H1 (cell line): ENCODE measurements around the gene OTOS. TPM values are rescaled to one million over a fixed set of nuclear protein-coding genes. Genes with fewer than 3 reads are reported as not detected.

Experiments
- CTCF ChIA-PET: fragments of 300-600 bp; sonication (Branson Sonifier 250); formaldehyde crosslinking; loops from one replicate; lab custom pipeline; 2021; ENCODE audit not compliant: partially characterized antibody; lab: Charles Lee
- POLR2A ChIA-PET: fragments of 300-600 bp; sonication (Branson Sonifier 250); formaldehyde crosslinking; loops from one replicate; lab custom pipeline; 2021; ENCODE audit warnings: inconsistent platforms; ENCODE audit not compliant: partially characterized antibody; lab: Charles Lee
- DNase-seq, 2 experiments: peaks; one replicate each; pipeline versions ENCODE4 v3.0.0 to v3.0.0-alpha.2; 2010 to 2022; ENCODE audit warnings: low spot score in 2 of 2, low read depth in 1 of 2, mixed read lengths in 1 of 2
- FAIRE-seq: peaks from 2 replicates; lab custom pipeline; 2011; peaks lifted over from hg19 to GRCh38; lab: Jason Lieb, UNC
- H2AFZ ChIP-seq: 2 replicates; pipeline ENCODE4 v1.8.1; 2012; ENCODE audit warnings: low read length, inconsistent platforms
- H2AK5ac ChIP-seq: 2 replicates; pipeline ENCODE4 v1.6.1; 2013; ENCODE audit warnings: low read depth, low read length
- H2BK120ac ChIP-seq: replicated peaks from 2 replicates; pipeline ENCODE3; 2013; ENCODE audit warnings: low read depth, low read length, inconsistent platforms
- H2BK12ac ChIP-seq: 2 replicates; pipeline ENCODE4 v1.6.1; 2013; ENCODE audit warnings: low read depth, low read length
- H2BK15ac ChIP-seq: 2 replicates; pipeline ENCODE4 v1.6.1; 2013; ENCODE audit warnings: low read length
- H2BK20ac ChIP-seq: 2 replicates; pipeline ENCODE4 v1.6.1; 2013; ENCODE audit warnings: low read length
- H2BK5ac ChIP-seq: 2 replicates; pipeline ENCODE4 v1.6.1; 2013; ENCODE audit warnings: low read depth, low read length
- H3K14ac ChIP-seq: 2 replicates; pipeline ENCODE4 v1.6.1; 2013; ENCODE audit warnings: inconsistent platforms; ENCODE audit not compliant: insufficient read length
- H3K18ac ChIP-seq: 2 replicates; pipeline ENCODE4 v1.6.1; 2013; ENCODE audit warnings: low read length; ENCODE audit errors: extremely low read depth
- H3K23ac ChIP-seq: 2 replicates; pipeline ENCODE4 v1.6.1; 2013; ENCODE audit warnings: inconsistent platforms; ENCODE audit not compliant: insufficient read length
- H3K23me2 ChIP-seq: 2 replicates; pipeline ENCODE4 v1.6.1; 2013; ENCODE audit warnings: low read depth, low read length
- H3K27ac ChIP-seq: 2 replicates; pipeline ENCODE4 v1.6.1; 2011; ENCODE audit warnings: low read depth, low read length, inconsistent platforms
- H3K27me3 ChIP-seq, 4 experiments: replicated peaks in 1 of 4; 1 replicate in 1 of 4; 2 replicates in 3 of 4; pipeline versions ENCODE4 v1.6.1 to v1.8.1; 2011 to 2013; ENCODE audit warnings: low read length in 3 of 4, mild to moderate bottlenecking in 3 of 4, inconsistent platforms in 2 of 4, mixed read lengths in 2 of 4, moderate library complexity in 1 of 4; ENCODE audit not compliant: control insufficient read depth in 3 of 4, insufficient read depth in 3 of 4; ENCODE audit errors: extremely low read depth in 1 of 4
- H3K36me3 ChIP-seq, 4 experiments: 2 replicates each; pipeline versions ENCODE4 v1.6.1 to v1.8.1; 2011 to 2013; ENCODE audit warnings: mild to moderate bottlenecking in 4 of 4, low read length in 3 of 4, moderate library complexity in 2 of 4, control low read depth in 1 of 4, inconsistent platforms in 1 of 4; ENCODE audit not compliant: insufficient read depth in 4 of 4, control insufficient read depth in 2 of 4
- H3K4ac ChIP-seq: replicated peaks from 2 replicates; pipeline ENCODE3; 2013; ENCODE audit warnings: low read length, low read depth, mixed read lengths, inconsistent platforms; ENCODE audit not compliant: insufficient read length
- H3K4me1 ChIP-seq, 4 experiments: replicated peaks in 1 of 4; 1 replicate in 1 of 4; 2 replicates in 3 of 4; pipeline versions ENCODE4 v1.6.1 to v1.8.1; 2011 to 2013; ENCODE audit warnings: low read length in 3 of 4, inconsistent platforms in 2 of 4, mixed read lengths in 1 of 4; ENCODE audit not compliant: insufficient read depth in 4 of 4, control insufficient read depth in 3 of 4
- H3K4me2 ChIP-seq, 2 experiments: 2 replicates each; pipeline versions ENCODE4 v1.6.1 to v1.8.1; 2011 to 2013; ENCODE audit warnings: low read depth in 2 of 2, low read length in 2 of 2, control low read depth in 1 of 2, inconsistent platforms in 1 of 2, mild to moderate bottlenecking in 1 of 2; ENCODE audit not compliant: insufficient read depth in 1 of 2
- H3K4me3 ChIP-seq, 4 experiments: fragments of 200-600, 300-600 bp in 1 of 4; sonication (generic), shearing (Covaris generic), sonication (Bioruptor Twin) in 1 of 4; 2 replicates each; pipeline versions ENCODE4 v1.5.1 to v1.8.1; 2011 to 2016; ENCODE audit warnings: low read length in 4 of 4, low read depth in 3 of 4, control low read depth in 2 of 4, inconsistent platforms in 2 of 4, mild to moderate bottlenecking in 2 of 4, mixed read lengths in 1 of 4, moderate library complexity in 1 of 4; ENCODE audit not compliant: insufficient read depth in 2 of 4; ENCODE audit errors: extremely low read depth in 1 of 4
- H3K56ac ChIP-seq: replicated peaks from 2 replicates; pipeline ENCODE3; 2013; ENCODE audit warnings: low read depth, mild to moderate bottlenecking, mixed read lengths, low read length, inconsistent platforms; ENCODE audit not compliant: insufficient read length
- H3K79me1 ChIP-seq: 2 replicates; pipeline ENCODE4 v1.6.1; 2013; ENCODE audit warnings: low read depth, low read length, control low read depth
- H3K79me2 ChIP-seq, 2 experiments: 2 replicates each; pipeline versions ENCODE4 v1.6.1 to v1.8.1; 2012 to 2013; ENCODE audit warnings: low read length in 2 of 2, mild to moderate bottlenecking in 2 of 2, inconsistent platforms in 1 of 2; ENCODE audit not compliant: insufficient read depth in 2 of 2, control insufficient read depth in 1 of 2
- H3K9ac ChIP-seq, 4 experiments: replicated peaks in 1 of 4; 1 replicate in 1 of 4; 2 replicates in 3 of 4; pipeline versions ENCODE4 v1.6.1 to v1.8.1; 2011 to 2013; ENCODE audit warnings: low read depth in 3 of 4, low read length in 3 of 4, control low read depth in 2 of 4, mild to moderate bottlenecking in 2 of 4, moderate library complexity in 2 of 4, inconsistent platforms in 1 of 4; ENCODE audit errors: extremely low read depth in 1 of 4
- H3K9me3 ChIP-seq, 2 experiments: 2 replicates each; pipeline versions ENCODE4 v1.6.1 to v1.8.1; 2012 to 2013; ENCODE audit warnings: mild to moderate bottlenecking in 2 of 2, moderate library complexity in 2 of 2, control low read depth in 1 of 2, inconsistent platforms in 1 of 2, low read depth in 1 of 2, low read length in 1 of 2, mixed read lengths in 1 of 2; ENCODE audit not compliant: insufficient read depth in 2 of 2
- H4K20me1 ChIP-seq, 2 experiments: replicated peaks in 1 of 2; 2 replicates each; pipeline versions ENCODE3 to v1.8.1; 2011 to 2013; ENCODE audit warnings: inconsistent platforms in 2 of 2, low read length in 2 of 2, mild to moderate bottlenecking in 1 of 2; ENCODE audit not compliant: insufficient read depth in 2 of 2, control insufficient read depth in 1 of 2
- H4K5ac ChIP-seq: 2 replicates; pipeline ENCODE4 v1.6.1; 2013; ENCODE audit warnings: low read length, low read depth, mixed read lengths, inconsistent platforms; ENCODE audit not compliant: insufficient read length
- H4K8ac ChIP-seq: 2 replicates; pipeline ENCODE4 v1.8.0; 2013; ENCODE audit warnings: mild to moderate bottlenecking, moderate library complexity, low read length, inconsistent platforms; ENCODE audit not compliant: insufficient read depth; ENCODE audit errors: extremely low read depth
- H4K91ac ChIP-seq: replicated peaks from 2 replicates; pipeline ENCODE3; 2013; ENCODE audit warnings: low read length, mixed read lengths, inconsistent platforms; ENCODE audit not compliant: insufficient read length
- BCL11A ChIP-seq, 2 experiments: IDR thresholded peaks; one replicate each; pipeline ENCODE4 v1.6.1; 2011; ENCODE audit warnings: low read depth in 2 of 2, low read length in 2 of 2, mild to moderate bottlenecking in 2 of 2
- KDM1A ChIP-seq: fragments of 200-600, 300-600 bp; sonication (generic); IDR thresholded peaks from 2 replicates; pipeline ENCODE4 v1.7.1; 2016; ENCODE audit warnings: mild to moderate bottlenecking, low read length, borderline replicate concordance
- SP2 ChIP-seq: IDR thresholded peaks from 2 replicates; pipeline ENCODE4 v1.6.1; 2012; ENCODE audit warnings: mild to moderate bottlenecking, low read length, inconsistent platforms
- TCF12 ChIP-seq: IDR thresholded peaks from 2 replicates; pipeline ENCODE4 v1.6.1; 2011; ENCODE audit warnings: low read depth, mild to moderate bottlenecking, low read length
- WGBS, 2 experiments: shearing (Covaris generic) in 1 of 2; methylation state at CpG; one replicate each; pipeline versions ENCODE4 v1.1.6 to v1.1.7; 2013 to 2015; ENCODE audit warnings: low lambda C conversion rate in 2 of 2, mixed read lengths in 2 of 2, inconsistent platforms in 1 of 2, low coverage in 1 of 2, missing lambda C conversion rate in 1 of 2; ENCODE audit not compliant: insufficient replicate concordance in 2 of 2, insufficient coverage in 1 of 2, insufficient read length in 1 of 2; ENCODE audit errors: extremely low coverage in 1 of 2, missing lambda C conversion rate in 1 of 2; 5-methylcytosine and 5-hydroxymethylcytosine counted together
- polyA plus RNA-seq, 7 experiments: library from polyadenylated mRNA; depleted of rRNA in 3 of 7; stranded (reverse) in 5 of 7; unstranded in 2 of 7; fragments of >200 nt in 5 of 7; fragments of 200-250 nt in 2 of 7; gene quantifications; 1 replicate in 5 of 7; 2 replicates in 1 of 7; 4 replicates in 1 of 7; pipeline versions ENCODE4 v1.2.1 to v1.2.3, GENCODE V29; 2011 to 2013; ENCODE audit warnings: missing spikeins in 2 of 7, mixed read lengths in 2 of 7
- total RNA-seq: library from RNA; stranded (reverse); fragmentation: NEBNext Ultra II Directional; extraction: Animal tissue kit (Norgen Biotek cat#: 25700); gene quantifications from 2 replicates; pipeline ENCODE4 v1.2.1, GENCODE V29; 2021

OTOS gene
- total and polyA plus RNA-seq, 2 of the 8 experiments (the other 6 are each of a cell fraction or from before 2014, with no cell fraction given), result 0.17 TPM; not detected in 1

DNA sequence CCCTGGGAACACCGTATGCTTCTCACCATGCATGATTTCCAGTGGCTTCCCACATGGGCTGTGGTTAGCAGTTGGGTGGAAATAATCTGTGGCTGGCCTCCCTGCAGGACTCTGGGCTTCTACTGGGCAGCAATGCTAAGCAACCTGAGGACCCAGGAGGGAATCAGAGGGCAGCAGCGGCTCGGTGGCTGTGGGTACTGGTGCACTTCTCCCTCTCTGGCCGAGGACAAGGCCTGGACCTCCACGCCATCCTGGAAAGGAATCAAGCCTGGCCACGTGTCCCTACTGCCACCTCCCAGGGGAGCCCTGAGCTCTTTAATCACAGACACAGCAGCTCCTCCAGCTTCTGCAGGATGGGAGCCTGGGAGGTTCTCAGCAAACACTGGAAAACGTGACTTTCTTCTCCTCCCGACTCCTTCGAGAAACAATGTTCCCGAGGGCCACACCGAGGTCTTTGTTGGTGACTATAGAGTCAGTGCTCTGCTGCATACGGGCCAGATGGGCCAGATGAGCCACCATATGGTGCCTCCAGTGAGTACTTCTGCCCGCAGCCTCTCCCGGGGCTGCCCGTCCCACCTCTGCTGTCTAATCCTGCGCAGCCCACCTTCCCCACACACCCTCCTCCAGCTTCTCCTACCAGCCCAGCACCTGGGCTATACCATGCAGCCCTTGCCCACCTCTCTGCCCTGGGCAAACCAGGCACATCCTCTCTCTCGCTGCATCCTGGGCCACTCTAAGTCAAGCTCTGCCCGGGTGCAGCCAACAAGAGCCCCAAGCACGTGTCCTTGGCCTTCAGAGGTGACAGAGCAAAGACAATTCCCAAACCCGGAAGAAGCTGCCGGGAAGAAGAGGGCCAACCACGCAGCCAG lies 42.8 kb upstream of the OTOS start:
- Histone ChIP-seq H4K5ac (no peak overlapping the region), H2AFZ (no peak overlapping the region), H3K14ac (no peak overlapping the region), H3K18ac (no peak overlapping the region), H2BK120ac (no peak overlapping the region), H3K4me2 (no peak overlapping the region), H3K36me3 (no peaks in the 10 kb centered on the region), H3K4me1 (no peaks in the 10 kb centered on the region; a peak in 1 of 7 replicates), H3K4ac (no peak overlapping the region), H4K8ac (no peak overlapping the region), H3K23me2 (no peaks in the 10 kb centered on the region), H3K56ac (no peak overlapping the region), H2BK15ac (no peak overlapping the region), H3K27ac (no peak overlapping the region), H2BK20ac (no peak overlapping the region), H3K79me2 (no peaks in the 10 kb centered on the region), H3K23ac (no peak overlapping the region), H3K9ac (no peak overlapping the region), H2BK12ac (no peak overlapping the region), H3K27me3 (0 out of 7 replicates have a peak, but pooled peaks cover 0 to 3% (median 0%) of the 10 kb centered on the region in 4 experiments), H3K9me3 (peaks cover 14 to 16% of the 10 kb centered on the region in 2 experiments; a peak in 3 of 4 replicates), H4K20me1 (no peaks in the 10 kb centered on the region), H3K4me3 (no peak overlapping the region), H2AK5ac (no peak overlapping the region), H4K91ac (no peak overlapping the region), H2BK5ac (no peak overlapping the region), H3K79me1 (no peaks in the 10 kb centered on the region)
- CTCF ChIA-PET, result no interaction called here
- TF ChIP-seq KDM1A (no peak), TCF12 (no peak), BCL11A (IDR thresholded peaks at IDR 0.05; ENCODE audit: low read depth in 2 of 2, low read length in 2 of 2) (no peak), SP2 (no peak)
- FAIRE-seq (no peak), DNase-seq (no peak)
- POLR2A ChIA-PET, result no interaction called here
- 89% methylated on average over 18 of the region's 22 CpGs; no CpG with 5 or more reads in 1 of the 2 experiments for WGBS, 2 experiments
